HG03175 (cell line): ENCODE measurements around the gene GRM5.
"Not testable (repeated sequence)": the region's sequence is repeated elsewhere in the genome, so short reads cannot be mapped to it uniquely, and the experiment has no call there.

Source experiments
- ATAC-seq: cut with Tn5 transposase; IDR thresholded peaks from one replicate; pipeline ENCODE4 v1.9.1; 2021; ENCODE audit warnings: mild to moderate bottlenecking, moderate library complexity; ENCODE audit not compliant: unreplicated experiment

The GRM5 gene

GRCh38 chr11:88511006-88511405, 554.8 kb downstream of the GRM5 start:
- no peak for ATAC-seq

GRCh38 chr11:88508759-88509581, 556.8 kb downstream of the GRM5 start:
- ATAC-seq, result no peak

GRCh38 chr11:88508418-88508758, 557.4 kb downstream of the GRM5 start:
- no peak for ATAC-seq

- no peak for ATAC-seq
Measured at GRCh38 chr11:88507771-88508417, 557.9 kb downstream of the GRM5 start.

GRCh38 chr11:88501541-88501940, 564.2 kb downstream of the GRM5 start:
- ATAC-seq, result no peak

- no peak for ATAC-seq
Measured at GRCh38 chr11:88495836-88496235, 569.9 kb downstream of the GRM5 start.

- no peak for ATAC-seq
Measured at GRCh38 chr11:88494848-88495247, 570.9 kb downstream of the GRM5 start.

GRCh38 chr11:88491674-88492073, 574.1 kb downstream of the GRM5 start:
- no peak for ATAC-seq

- ATAC-seq, result no peak
Measured at GRCh38 chr11:88489030-88489429, 576.8 kb downstream of the GRM5 start.

- no peak for ATAC-seq
Measured at GRCh38 chr11:88487646-88488045, 578.1 kb downstream of the GRM5 start.

- ATAC-seq, result peak; percentile 91
Measured at GRCh38 chr11:88484873-88485621, 580.7 kb downstream of the GRM5 start.

- ATAC-seq, result no peak
Measured at GRCh38 chr11:88482871-88483301, 582.9 kb downstream of the GRM5 start.

GRCh38 chr11:88480223-88480622, 585.6 kb downstream of the GRM5 start:
- ATAC-seq, result no peak

GRCh38 chr11:88478136-88478815, 587.5 kb downstream of the GRM5 start:
- no peak for ATAC-seq

GRCh38 chr11:88475991-88476418, 589.8 kb downstream of the GRM5 start:
- no peak for ATAC-seq

GRCh38 chr11:88474655-88475054, 591.1 kb downstream of the GRM5 start:
- ATAC-seq, result no peak

- no peak for ATAC-seq
Measured at GRCh38 chr11:88469561-88470225, 596.1 kb downstream of the GRM5 start.

- no peak for ATAC-seq
Measured at GRCh38 chr11:88464528-88464927, 601.3 kb downstream of the GRM5 start.

- not testable (repeated sequence) for ATAC-seq
Measured at GRCh38 chr11:88463301-88463700, 602.5 kb downstream of the GRM5 start.

GRCh38 chr11:88458047-88458446, 607.7 kb downstream of the GRM5 start:
- not testable (repeated sequence) for ATAC-seq

GRCh38 chr11:88455974-88456373, 609.8 kb downstream of the GRM5 start:
- no peak for ATAC-seq
